Measurements from ENCODE around the gene RAB3GAP2.

DNA sequence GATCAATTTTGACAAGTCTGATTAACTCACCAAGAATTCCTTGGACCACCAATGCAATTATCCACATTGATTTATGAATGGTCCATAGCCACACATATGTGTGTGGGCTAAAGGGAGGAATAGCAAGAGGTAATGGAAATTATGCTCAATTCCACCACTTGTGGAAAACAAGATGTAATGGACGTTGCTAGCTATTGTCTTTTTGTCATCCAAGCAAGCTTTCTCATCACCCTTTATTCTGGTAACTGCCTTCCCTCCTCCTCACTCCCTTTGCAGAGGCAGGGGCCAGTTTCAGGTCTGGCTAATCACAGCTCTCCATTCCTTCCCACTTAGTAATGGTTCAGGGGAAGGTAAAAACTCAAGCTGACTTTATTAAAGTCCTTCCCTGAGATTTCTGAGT is 24.7 kb upstream of the RAB3GAP2 start:
- TF ChIP-seq, protein P1, sequence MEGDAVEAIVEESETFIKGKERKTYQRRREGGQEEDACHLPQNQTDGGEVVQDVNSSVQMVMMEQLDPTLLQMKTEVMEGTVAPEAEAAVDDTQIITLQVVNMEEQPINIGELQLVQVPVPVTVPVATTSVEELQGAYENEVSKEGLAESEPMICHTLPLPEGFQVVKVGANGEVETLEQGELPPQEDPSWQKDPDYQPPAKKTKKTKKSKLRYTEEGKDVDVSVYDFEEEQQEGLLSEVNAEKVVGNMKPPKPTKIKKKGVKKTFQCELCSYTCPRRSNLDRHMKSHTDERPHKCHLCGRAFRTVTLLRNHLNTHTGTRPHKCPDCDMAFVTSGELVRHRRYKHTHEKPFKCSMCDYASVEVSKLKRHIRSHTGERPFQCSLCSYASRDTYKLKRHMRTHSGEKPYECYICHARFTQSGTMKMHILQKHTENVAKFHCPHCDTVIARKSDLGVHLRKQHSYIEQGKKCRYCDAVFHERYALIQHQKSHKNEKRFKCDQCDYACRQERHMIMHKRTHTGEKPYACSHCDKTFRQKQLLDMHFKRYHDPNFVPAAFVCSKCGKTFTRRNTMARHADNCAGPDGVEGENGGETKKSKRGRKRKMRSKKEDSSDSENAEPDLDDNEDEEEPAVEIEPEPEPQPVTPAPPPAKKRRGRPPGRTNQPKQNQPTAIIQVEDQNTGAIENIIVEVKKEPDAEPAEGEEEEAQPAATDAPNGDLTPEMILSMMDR (IDR thresholded peaks at IDR 0.05), result no peak
- no peak for TF ChIP-seq POLR2A (IDR thresholded peaks at IDR 0.05)
